NCI-H1436 treated with DMSO at 0.1 percent for 48 hours (cell line): Measurements from ENCODE around the gene CIART.
"Not testable (repeated sequence)": the region's sequence is repeated elsewhere in the genome, so short reads cannot be mapped to it uniquely, and the experiment has no call there.

ENCODE experiments used
- DNase-seq: peaks from one replicate; lab custom pipeline; 2025; lab: John Stamatoyannopoulos, UW

Gene CIART

DNA sequence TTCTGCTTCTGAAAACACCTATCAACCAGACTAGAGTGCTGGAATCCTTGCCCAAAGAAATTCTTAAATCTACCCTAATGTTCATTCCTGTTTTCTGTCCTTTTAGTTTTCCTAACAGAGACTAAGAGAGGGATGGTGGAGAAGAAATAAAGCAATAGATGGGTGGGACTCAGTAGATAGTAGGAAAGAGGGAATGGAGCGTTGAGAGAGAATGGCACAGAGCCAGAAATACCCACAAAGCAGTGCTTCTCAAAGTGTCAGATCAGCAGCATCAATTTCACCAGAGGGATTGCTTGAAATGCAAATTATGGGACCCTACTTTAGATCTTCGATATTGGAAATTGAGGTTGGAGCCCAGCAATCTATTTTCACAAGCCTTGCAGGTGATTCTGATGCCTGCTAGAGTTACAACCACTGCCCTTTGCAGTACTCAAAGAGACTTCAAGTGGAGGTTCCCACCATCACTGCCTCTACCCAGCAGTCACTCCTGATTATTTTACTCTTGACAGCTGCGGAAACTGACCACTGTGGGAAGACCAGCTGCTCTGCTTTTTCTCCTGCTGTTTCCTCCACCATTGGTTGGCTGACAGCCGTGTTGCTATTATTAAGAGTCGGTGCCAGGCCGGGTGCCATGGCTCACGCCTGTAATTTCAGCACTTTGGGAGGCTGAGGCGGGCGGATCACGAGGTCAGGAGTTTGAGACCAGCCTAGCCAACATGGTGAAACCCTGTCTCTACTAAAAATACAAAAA lies 27.6 kb downstream of the CIART start:
- no peak for DNase-seq

DNA sequence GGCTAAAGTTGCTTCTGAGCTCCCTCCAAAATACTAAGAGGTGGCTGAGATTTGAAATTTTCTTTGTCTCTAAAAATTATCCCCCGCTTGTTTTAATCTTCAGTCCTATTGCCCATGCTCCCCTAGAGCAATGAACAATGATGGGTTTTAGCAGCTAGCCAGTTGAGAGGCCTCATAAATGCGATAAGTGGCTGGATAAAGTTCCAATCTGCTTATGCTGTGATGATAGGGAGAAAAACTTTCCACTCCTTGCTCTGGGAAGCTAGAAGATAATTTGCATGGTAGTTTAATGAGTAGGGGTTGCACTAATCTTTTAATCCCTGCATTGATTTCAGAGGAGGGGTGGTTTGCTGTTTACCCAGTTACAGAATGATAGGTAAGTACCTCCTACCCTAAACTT lies 29.4 kb downstream of the CIART start:
- DNase-seq: no peak

DNA sequence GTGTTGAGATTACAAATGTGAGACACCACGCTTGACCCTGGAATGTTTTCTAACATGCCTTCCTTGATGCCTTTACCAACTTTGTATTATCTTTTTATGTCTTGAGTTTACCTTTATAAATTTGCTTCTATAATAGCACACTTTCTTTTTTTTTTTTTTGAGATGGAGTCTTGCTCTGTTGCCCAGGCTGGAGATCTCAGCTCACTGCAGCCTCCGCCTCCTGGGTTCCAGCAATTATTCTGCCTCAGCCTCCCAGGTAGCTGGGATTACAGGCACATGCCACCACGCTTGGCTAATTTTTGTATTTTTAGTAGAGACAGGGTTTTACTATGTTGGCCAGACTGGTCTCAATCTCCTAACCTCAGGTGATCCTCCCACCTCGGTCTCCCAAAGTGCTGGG lies 32.3 kb downstream of the CIART start:
- not testable (repeated sequence) for DNase-seq

DNA sequence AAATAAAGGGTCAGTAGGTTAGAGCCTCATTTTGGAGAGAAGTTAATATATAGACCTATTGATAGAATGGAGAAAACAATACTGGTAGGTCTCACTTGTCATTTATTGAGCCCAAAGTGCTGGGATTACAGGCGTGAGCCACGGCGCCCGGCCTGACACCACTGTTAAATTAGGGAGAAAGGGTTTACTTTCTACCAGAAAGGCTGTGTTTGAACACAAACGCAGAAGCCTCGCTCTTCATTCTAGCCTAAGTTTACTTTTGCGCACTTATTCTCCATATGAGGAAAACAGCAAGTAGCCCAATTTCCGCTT lies 38.3 kb downstream of the CIART start:
- DNase-seq: no peak

DNA sequence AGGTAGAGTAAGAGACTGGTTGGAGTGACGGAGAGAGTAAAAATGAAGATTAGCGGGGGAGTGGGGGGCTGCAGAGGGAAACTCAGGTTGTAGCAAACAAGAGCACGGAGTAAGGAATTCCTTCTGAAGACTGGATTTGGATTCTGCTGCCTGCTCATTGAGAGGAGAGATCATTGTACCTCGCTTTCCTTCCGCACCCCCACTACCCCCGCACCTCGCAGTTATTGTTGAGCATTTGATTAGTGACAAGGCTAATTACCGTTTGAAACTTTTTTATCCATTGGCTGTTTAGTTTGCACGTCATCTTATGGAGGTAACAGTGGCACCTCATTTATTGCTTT lies 39.4 kb downstream of the CIART start:
- DNase-seq: no peak

DNA sequence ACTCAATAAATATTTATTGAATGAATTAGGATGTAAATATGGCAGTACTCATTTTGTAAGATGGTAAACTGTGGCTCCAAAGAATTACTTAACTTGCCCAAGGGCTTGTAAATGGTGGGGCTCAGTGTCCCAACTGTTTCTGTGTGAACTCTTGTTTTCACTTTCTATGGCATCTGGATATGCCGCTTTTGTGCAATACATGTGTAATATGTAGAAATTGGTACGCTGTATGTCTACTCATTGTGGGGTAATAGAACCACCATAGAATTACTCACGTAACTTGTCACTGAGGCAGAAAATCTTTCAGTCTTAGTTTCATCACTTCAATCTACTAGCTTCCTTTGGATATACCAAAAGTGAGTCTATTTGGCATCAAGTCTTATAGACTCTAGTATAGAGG lies 40.0 kb downstream of the CIART start:
- no peak for DNase-seq

DNA sequence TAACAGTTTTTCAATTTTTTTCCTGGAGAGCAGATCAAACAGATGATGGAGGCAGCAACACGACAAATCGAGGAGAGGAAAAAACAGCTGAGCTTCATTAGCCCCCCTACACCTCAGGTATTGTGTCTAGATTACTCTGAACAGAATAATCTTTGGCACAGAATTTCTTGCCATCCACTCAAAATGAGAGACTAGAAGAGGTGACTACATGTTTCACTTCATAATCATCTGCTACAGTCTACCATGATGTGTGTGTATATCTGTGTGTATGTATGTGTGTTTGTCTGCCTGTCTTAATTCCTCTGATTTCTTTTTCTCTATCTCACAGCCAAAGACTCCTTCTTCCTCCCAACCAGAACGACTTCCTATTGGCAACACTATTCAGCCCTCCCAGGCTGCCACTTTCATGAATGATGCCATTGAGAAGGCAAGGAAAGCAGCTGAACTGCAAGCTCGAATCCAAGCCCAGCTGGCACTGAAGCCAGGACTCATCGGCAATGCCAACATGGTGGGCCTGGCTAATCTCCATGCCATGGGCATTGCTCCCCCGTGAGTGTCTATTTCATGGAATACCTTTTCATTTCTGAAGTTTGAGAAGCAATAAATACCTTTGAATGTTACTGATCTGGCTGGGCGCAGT lies 50.4 kb downstream of the CIART start:
- no peak for DNase-seq
